Uterus (tissue), 4 donors: ENCODE measurements around the gene SUFU. TPM values are rescaled to one million over a fixed set of nuclear protein-coding genes. Genes with fewer than 3 reads are reported as not detected.
"Not testable (repeated sequence)": the region's sequence is repeated elsewhere in the genome, so short reads cannot be mapped to it uniquely, and the experiment has no call there.

ENCODE experiments used
- DNase-seq, 2 donors: peaks; one replicate each; pipeline ENCODE4 v3.0.0-alpha.2; 2019 to 2020
- H3K27ac ChIP-seq, 2 donors: fragments of 200-600 bp; sonication (generic); 1 replicate in 1 of 2; 2 replicates in 1 of 2; pipeline ENCODE4 v1.5.1; 2016 to 2018
- H3K27me3 ChIP-seq, 2 donors: fragments of 200-600 bp; sonication (generic); one replicate each; pipeline ENCODE4 v1.5.1; 2018 to 2019; ENCODE audit warnings: control low read depth in 1 of 2
- H3K36me3 ChIP-seq, 2 donors: fragments of 200-600 bp; sonication (generic); one replicate each; pipeline ENCODE4 v1.5.1; 2019; ENCODE audit warnings: control low read depth in 1 of 2
- H3K4me1 ChIP-seq, 2 donors: fragments of 200-600 bp; sonication (generic); one replicate each; pipeline ENCODE4 v1.5.1; 2018 to 2019; ENCODE audit warnings: control low read depth in 1 of 2
- H3K4me3 ChIP-seq, 2 donors: fragments of 200-600 bp; sonication (generic); 1 replicate in 1 of 2; 2 replicates in 1 of 2; pipeline ENCODE4 v1.5.1; 2018 to 2019; ENCODE audit warnings: mild to moderate bottlenecking in 1 of 2
- H3K9me3 ChIP-seq, 2 donors: fragments of 200-600 bp; sonication (generic); one replicate each; pipeline ENCODE4 v1.5.1; 2019; ENCODE audit warnings: control low read depth in 1 of 2
- POLR2A ChIP-seq, 2 donors: fragments of 450-650 bp; IDR thresholded peaks; one replicate each; pipeline ENCODE4 v1.6.1; 2016; ENCODE audit warnings: antibody characterized with exemption in 2 of 2, mild to moderate bottlenecking in 1 of 2, moderate library complexity in 1 of 2
- intact Hi-C: fragments of 100-400 bp; cut with DNase I; formaldehyde crosslinking; loops from one replicate; pipeline ENCODE4 v1.15.1; 2023; ENCODE audit warnings: low total_unique reads
- total RNA-seq, 4 donors: library from RNA; depleted of rRNA in 3 of 4; stranded (reverse); fragments of >200 nt in 3 of 4; gene quantifications; one replicate each; pipeline versions ENCODE4 v1.1.0 to v1.2.4, GENCODE V29; 2014 to 2023
- TF ChIP-seq, protein P1 (sequence below), 4 experiments: fragments of 200-600 bp in 2 of 4; fragments of 450-650 bp in 2 of 4; sonication (generic) in 2 of 4; IDR thresholded peaks; one replicate each; pipeline ENCODE4 v1.5.1; 2016 to 2019; ENCODE audit warnings: antibody characterized with exemption in 4 of 4, mild to moderate bottlenecking in 2 of 4, moderate library complexity in 1 of 4
- donor health status: DM: yes; HTN: yes; CAD: no.

The SUFU gene
- total RNA-seq, 4 donors from 2014 or later = 2.8 to 20.7 (median 12.3) TPM

DNA sequence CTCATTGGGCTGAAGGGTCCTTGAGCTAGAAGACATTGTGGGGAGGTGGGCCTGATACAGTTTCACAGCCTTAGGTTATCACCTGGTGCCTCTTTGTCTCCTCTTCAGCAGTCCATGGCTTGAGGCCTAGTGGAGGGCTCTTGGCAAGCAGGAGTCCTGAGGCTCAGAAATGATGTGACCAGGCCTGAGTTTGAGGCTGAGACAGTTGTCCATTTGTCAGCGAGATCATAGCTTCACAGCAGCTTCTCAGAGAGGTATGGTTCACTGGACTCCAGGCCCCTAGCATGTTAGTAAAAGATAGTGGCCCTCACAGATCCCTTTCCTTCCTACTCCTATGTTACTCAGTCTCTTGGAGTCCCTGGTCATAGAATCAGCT, 19.1 kb downstream of the SUFU start:
- Histone ChIP-seq H3K4me1 (no peaks in the 10 kb centered on the region), H3K9me3 (no peaks in the 10 kb centered on the region), H3K4me3 (no peak overlapping the region), H3K27me3 (no peaks in the 10 kb centered on the region), H3K36me3 (no peaks in the 10 kb centered on the region), H3K27ac (no peak overlapping the region)
- no peak for DNase-seq
- no peak for TF ChIP-seq POLR2A (IDR thresholded peaks at IDR 0.05)
- TF ChIP-seq, protein P1, sequence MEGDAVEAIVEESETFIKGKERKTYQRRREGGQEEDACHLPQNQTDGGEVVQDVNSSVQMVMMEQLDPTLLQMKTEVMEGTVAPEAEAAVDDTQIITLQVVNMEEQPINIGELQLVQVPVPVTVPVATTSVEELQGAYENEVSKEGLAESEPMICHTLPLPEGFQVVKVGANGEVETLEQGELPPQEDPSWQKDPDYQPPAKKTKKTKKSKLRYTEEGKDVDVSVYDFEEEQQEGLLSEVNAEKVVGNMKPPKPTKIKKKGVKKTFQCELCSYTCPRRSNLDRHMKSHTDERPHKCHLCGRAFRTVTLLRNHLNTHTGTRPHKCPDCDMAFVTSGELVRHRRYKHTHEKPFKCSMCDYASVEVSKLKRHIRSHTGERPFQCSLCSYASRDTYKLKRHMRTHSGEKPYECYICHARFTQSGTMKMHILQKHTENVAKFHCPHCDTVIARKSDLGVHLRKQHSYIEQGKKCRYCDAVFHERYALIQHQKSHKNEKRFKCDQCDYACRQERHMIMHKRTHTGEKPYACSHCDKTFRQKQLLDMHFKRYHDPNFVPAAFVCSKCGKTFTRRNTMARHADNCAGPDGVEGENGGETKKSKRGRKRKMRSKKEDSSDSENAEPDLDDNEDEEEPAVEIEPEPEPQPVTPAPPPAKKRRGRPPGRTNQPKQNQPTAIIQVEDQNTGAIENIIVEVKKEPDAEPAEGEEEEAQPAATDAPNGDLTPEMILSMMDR (IDR thresholded peaks at IDR 0.05) = no peak
- intact Hi-C loops = no loop called here

DNA sequence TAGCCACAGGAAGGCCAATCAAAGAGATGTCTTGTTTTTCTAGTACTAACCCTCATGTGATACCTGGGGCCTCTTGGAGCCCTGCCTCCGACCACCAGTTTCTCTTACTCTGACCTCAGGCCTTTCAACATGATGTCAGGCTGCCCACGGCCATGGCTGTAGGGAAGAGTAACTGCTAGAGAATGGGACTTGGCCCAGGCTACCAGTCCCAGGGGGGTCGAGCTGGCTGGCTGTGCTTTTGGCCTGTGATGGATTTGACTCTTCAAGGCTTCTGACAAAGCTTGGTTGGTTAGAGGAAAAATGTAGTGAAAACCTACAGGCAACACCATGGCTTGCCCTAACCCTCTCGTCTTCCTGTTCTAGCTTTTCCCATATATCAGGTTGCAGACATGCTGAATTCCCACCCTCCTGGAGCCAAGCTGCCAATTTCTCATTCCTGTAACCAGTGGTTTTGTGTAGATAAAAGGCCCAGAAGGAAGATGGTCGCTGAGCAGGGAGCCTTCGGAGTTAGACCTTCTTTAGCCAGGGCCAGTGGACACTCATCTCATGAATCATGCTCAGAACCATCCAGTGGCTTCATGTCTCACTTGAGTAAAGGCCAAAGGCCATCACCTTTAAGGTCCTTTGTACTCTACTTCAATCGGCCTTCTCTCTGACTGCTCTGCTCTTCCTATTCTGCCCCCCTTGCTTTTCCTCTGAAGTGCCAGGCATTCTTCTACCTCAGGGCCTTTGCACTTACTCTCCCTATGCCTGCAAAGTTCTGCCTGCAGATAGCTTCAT, 19.7 kb downstream of the SUFU start:
- TF ChIP-seq POLR2A (IDR thresholded peaks at IDR 0.05) = no peak
- TF ChIP-seq, protein P1 (IDR thresholded peaks at IDR 0.05) = no peak
- Histone ChIP-seq H3K4me3 (no peak overlapping the region), H3K27ac (no peak overlapping the region), H3K27me3 (no peaks in the 10 kb centered on the region), H3K4me1 (no peaks in the 10 kb centered on the region), H3K36me3 (no peaks in the 10 kb centered on the region), H3K9me3 (no peaks in the 10 kb centered on the region)
- intact Hi-C loops = no loop called here
- DNase-seq = no peak

DNA sequence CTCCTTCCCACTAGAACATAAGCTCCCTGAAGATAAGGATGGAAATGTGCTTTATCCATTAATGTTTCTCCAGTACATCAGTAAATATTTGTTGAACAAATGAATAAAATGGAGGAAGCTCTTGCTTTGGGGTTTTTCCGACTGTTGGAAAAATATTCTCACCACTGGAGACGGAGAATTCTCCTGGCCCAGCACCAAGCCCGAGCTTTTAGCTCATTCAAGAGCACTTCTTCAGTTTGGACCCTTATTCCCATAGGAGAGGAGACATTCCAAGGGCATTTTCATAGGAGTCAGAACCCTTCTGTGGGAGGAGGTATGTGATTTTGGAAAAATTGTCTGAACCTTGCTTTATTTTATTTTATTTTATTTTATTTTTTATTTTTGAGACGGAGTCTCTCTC, 21.0 kb downstream of the SUFU start:
- H3K4me3 ChIP-seq = no peak overlapping the region
- no peaks in the 10 kb centered on the region for H3K27me3 ChIP-seq
- no peak overlapping the region for H3K27ac ChIP-seq
- DNase-seq = no peak
- intact Hi-C loops = no loop called here
- H3K9me3 ChIP-seq = no peaks in the 10 kb centered on the region
- H3K36me3 ChIP-seq = no peaks in the 10 kb centered on the region
- TF ChIP-seq, protein P1 (IDR thresholded peaks at IDR 0.05) = no peak
- no peaks in the 10 kb centered on the region for H3K4me1 ChIP-seq

DNA sequence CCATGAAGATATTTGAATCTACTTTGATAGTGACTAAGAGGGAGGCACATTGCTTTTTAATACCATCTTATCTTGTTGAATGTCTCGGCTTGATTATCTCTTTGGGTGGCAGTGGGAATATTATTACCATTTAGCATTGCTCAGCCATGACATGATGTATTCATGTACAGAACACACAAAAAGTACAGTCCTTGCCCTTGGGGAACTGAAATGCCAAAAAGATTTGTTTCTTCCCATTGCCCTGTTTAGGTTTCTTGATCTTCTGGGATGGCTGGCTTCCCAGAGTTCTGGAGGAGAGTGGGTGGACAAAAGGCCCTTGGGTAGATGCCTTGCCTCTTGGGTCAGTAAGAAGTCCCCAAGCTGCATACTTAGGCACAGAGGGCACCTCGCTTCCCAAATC, 23.8 kb downstream of the SUFU start:
- no peak for TF ChIP-seq POLR2A (IDR thresholded peaks at IDR 0.05)
- TF ChIP-seq, protein P1 (IDR thresholded peaks at IDR 0.05) = no peak
- Histone ChIP-seq H3K4me3 (no peak overlapping the region), H3K27me3 (no peaks in the 10 kb centered on the region), H3K4me1 (no peaks in the 10 kb centered on the region), H3K27ac (no peak overlapping the region), H3K9me3 (no peaks in the 10 kb centered on the region), H3K36me3 (no peaks in the 10 kb centered on the region)
- no peak for DNase-seq
- intact Hi-C loops = no loop called here

DNA sequence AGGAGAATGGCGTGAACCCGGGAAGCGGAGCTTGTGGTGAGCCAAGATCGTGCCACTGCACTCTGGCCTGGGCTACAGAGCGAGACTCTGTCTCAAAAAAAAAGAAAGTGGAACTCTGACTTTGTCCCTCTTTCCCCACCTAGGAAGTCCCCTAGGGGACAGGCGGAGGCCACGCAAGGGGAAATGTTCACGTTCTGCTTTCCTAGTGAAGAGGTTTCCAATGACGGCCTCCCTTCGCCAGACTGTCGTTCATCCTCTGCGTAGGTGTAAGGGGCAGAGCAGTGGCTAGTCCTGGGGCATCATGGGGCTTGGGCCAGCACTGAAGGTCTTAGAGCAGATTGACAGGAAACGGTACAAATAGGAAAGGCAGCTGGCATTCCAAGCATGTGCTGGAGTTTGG, 30.6 kb downstream of the SUFU start:
- intact Hi-C loops = no loop called here
- Histone ChIP-seq H3K27me3 (no peaks in the 10 kb centered on the region), H3K36me3 (no peaks in the 10 kb centered on the region), H3K4me1 (no peaks in the 10 kb centered on the region), H3K4me3 (no peak overlapping the region), H3K9me3 (no peaks in the 10 kb centered on the region), H3K27ac (no peak overlapping the region)
- no peak for TF ChIP-seq POLR2A (IDR thresholded peaks at IDR 0.05)
- TF ChIP-seq, protein P1 (IDR thresholded peaks at IDR 0.05) = no peak
- no peak for DNase-seq

DNA sequence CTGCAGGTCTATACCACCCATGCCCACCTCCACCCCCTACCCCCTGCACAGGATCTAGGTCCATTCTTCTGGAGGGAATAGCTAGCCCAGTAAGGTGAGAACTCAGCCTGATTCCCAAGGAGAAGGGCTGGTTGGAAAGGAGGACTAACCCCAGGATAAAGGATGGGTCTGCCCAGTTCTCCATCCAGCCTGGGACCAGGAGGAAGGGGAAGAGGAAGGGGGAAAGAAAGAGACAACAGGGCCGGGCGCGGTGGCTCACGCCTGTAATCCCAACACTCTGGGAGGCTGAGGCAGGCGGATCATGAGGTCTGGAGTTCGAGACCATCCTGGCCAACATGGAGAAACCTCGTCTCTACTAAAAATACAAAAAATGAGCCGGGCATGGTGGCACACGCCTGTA, 31.2 kb downstream of the SUFU start:
- H3K9me3 ChIP-seq, intact Hi-C loops, H3K27ac ChIP-seq, H3K36me3 ChIP-seq, H3K4me1 ChIP-seq, H3K4me3 ChIP-seq, DNase-seq, H3K27me3 ChIP-seq: not testable (repeated sequence)
